Activated T-helper 17 cell treated with anti-CD3 and anti-CD28 coated beads, Interleukin-2, amount 50 U/mL, for 72 hours (primary cell): Measurements from ENCODE around the gene HHLA2. TPM values are rescaled to one million over a fixed set of nuclear protein-coding genes. Genes with fewer than 3 reads are reported as not detected.

Experiments used
- ATAC-seq: fragments of 150-1000 bp; cut with Tn5 transposase; replicated peaks from 2 replicates; pipeline ENCODE4 v1.10.0; 2021; ENCODE audit warnings: mild to moderate bottlenecking, moderate library complexity
- H3K27ac Mint-ChIP-seq: one replicate; pipeline ENCODE4 v1.8.0; 2022; ENCODE audit warnings: mixed read lengths
- H3K27me3 Mint-ChIP-seq: one replicate; pipeline ENCODE4 v1.8.0; 2022; ENCODE audit warnings: mixed read lengths
- H3K36me3 Mint-ChIP-seq: one replicate; pipeline ENCODE4 v1.8.0; 2022; ENCODE audit warnings: low read depth, mild to moderate bottlenecking, mixed read lengths
- H3K4me1 Mint-ChIP-seq: one replicate; pipeline ENCODE4 v1.8.0; 2022; ENCODE audit warnings: mixed read lengths
- H3K4me3 Mint-ChIP-seq: one replicate; pipeline ENCODE4 v1.8.0; 2022; ENCODE audit warnings: mild to moderate bottlenecking, mixed read lengths
- H3K9me3 Mint-ChIP-seq: one replicate; pipeline ENCODE4 v1.8.0; 2022; ENCODE audit warnings: mixed read lengths
- total RNA-seq, 2 donors: library from RNA; stranded (reverse); gene quantifications; one replicate each; pipeline ENCODE4 v1.2.3, GENCODE V29; 2022

The HHLA2 gene
- total RNA-seq, 2 donors from 2014 or later = 1.3 to 2.0 TPM

GRCh38 chr3:108403686-108404345, 107.5 kb downstream of the HHLA2 start:
- Mint-ChIP-seq H3K4me1 (no peaks in the 10 kb centered on the region), H3K4me3 (no peak overlapping the region), H3K9me3 (peaks cover 3% of the 10 kb centered on the region), H3K36me3 (no peaks in the 10 kb centered on the region), H3K27ac (no peak overlapping the region), H3K27me3 (no peaks in the 10 kb centered on the region)
- ATAC-seq = no peak

- no peak for ATAC-seq
- peaks cover 3% of the 10 kb centered on the region for H3K9me3 Mint-ChIP-seq
- no peak overlapping the region for H3K4me3 Mint-ChIP-seq
- H3K36me3 Mint-ChIP-seq = no peaks in the 10 kb centered on the region
- no peaks in the 10 kb centered on the region for H3K27me3 Mint-ChIP-seq
- no peak overlapping the region for H3K27ac Mint-ChIP-seq
- H3K4me1 Mint-ChIP-seq = no peaks in the 10 kb centered on the region
These were observed 108.0 kb downstream of the HHLA2 start for GRCh38 chr3:108404368-108404767.

- H3K36me3 Mint-ChIP-seq = no peaks in the 10 kb centered on the region
- H3K27me3 Mint-ChIP-seq = no peaks in the 10 kb centered on the region
- ATAC-seq = no peak
- H3K4me3 Mint-ChIP-seq = no peak overlapping the region
- no peak overlapping the region for H3K27ac Mint-ChIP-seq
- H3K9me3 Mint-ChIP-seq = no peaks in the 10 kb centered on the region
- no peaks in the 10 kb centered on the region for H3K4me1 Mint-ChIP-seq
These were observed 109.8 kb downstream of the HHLA2 start for GRCh38 chr3:108406063-108406660.

- no peaks in the 10 kb centered on the region for H3K36me3 Mint-ChIP-seq
- H3K27ac Mint-ChIP-seq = no peak overlapping the region
- no peaks in the 10 kb centered on the region for H3K27me3 Mint-ChIP-seq
- H3K9me3 Mint-ChIP-seq = no peaks in the 10 kb centered on the region
- no peaks in the 10 kb centered on the region for H3K4me1 Mint-ChIP-seq
- H3K4me3 Mint-ChIP-seq = no peak overlapping the region
- peak; percentile 85 for ATAC-seq
These were observed 110.4 kb downstream of the HHLA2 start for GRCh38 chr3:108406661-108407206.

GRCh38 chr3:108407886-108408285, 111.5 kb downstream of the HHLA2 start:
- Mint-ChIP-seq H3K4me3 (no peak overlapping the region), H3K27ac (no peak overlapping the region), H3K4me1 (no peaks in the 10 kb centered on the region), H3K27me3 (peaks cover 1% of the 10 kb centered on the region), H3K36me3 (no peaks in the 10 kb centered on the region), H3K9me3 (no peaks in the 10 kb centered on the region)
- no peak for ATAC-seq

- Mint-ChIP-seq H3K9me3 (no peaks in the 10 kb centered on the region), H3K27ac (no peak overlapping the region), H3K36me3 (no peaks in the 10 kb centered on the region), H3K4me1 (no peaks in the 10 kb centered on the region), H3K27me3 (peaks cover 4% of the 10 kb centered on the region), H3K4me3 (no peak overlapping the region)
- no peak for ATAC-seq
These were observed 112.8 kb downstream of the HHLA2 start for GRCh38 chr3:108408883-108409799.

- H3K27me3 Mint-ChIP-seq = peaks cover 4% of the 10 kb centered on the region
- H3K27ac Mint-ChIP-seq = no peak overlapping the region
- no peak for ATAC-seq
- no peak overlapping the region for H3K4me3 Mint-ChIP-seq
- H3K4me1 Mint-ChIP-seq = no peaks in the 10 kb centered on the region
- H3K9me3 Mint-ChIP-seq = no peaks in the 10 kb centered on the region
- H3K36me3 Mint-ChIP-seq = no peaks in the 10 kb centered on the region
These were observed 113.4 kb downstream of the HHLA2 start for GRCh38 chr3:108409800-108410178.

GRCh38 chr3:108410531-108410984, 114.2 kb downstream of the HHLA2 start:
- Mint-ChIP-seq H3K27me3 (peaks cover 4% of the 10 kb centered on the region), H3K36me3 (no peaks in the 10 kb centered on the region)

GRCh38 chr3:108412121-108412750, 115.9 kb downstream of the HHLA2 start:
- ATAC-seq = no peak
- Mint-ChIP-seq H3K4me1 (no peaks in the 10 kb centered on the region), H3K27ac (no peak overlapping the region), H3K4me3 (no peak overlapping the region), H3K9me3 (no peaks in the 10 kb centered on the region), H3K36me3 (no peaks in the 10 kb centered on the region), H3K27me3 (peaks cover 4% of the 10 kb centered on the region)

More at GRCh38 chr3:108410531-108410984, 114.2 kb downstream of the HHLA2 start:
- no peak for ATAC-seq
- H3K4me3 Mint-ChIP-seq = no peak overlapping the region
- H3K27ac Mint-ChIP-seq = no peak overlapping the region
- H3K9me3 Mint-ChIP-seq = no peaks in the 10 kb centered on the region
- no peaks in the 10 kb centered on the region for H3K4me1 Mint-ChIP-seq

- no peaks in the 10 kb centered on the region for H3K9me3 Mint-ChIP-seq
- no peak overlapping the region for H3K4me3 Mint-ChIP-seq
- no peaks in the 10 kb centered on the region for H3K36me3 Mint-ChIP-seq
- no peak overlapping the region for H3K27ac Mint-ChIP-seq
- ATAC-seq = no peak
- peaks cover 4% of the 10 kb centered on the region for H3K27me3 Mint-ChIP-seq
- no peaks in the 10 kb centered on the region for H3K4me1 Mint-ChIP-seq
These were observed 117.7 kb downstream of the HHLA2 start for GRCh38 chr3:108414007-108414406.

- Mint-ChIP-seq H3K36me3 (no peaks in the 10 kb centered on the region), H3K4me1 (no peaks in the 10 kb centered on the region), H3K9me3 (no peaks in the 10 kb centered on the region), H3K4me3 (no peak overlapping the region), H3K27ac (no peak overlapping the region), H3K27me3 (peaks cover 4% of the 10 kb centered on the region)
- no peak for ATAC-seq
These were observed 119.3 kb downstream of the HHLA2 start for GRCh38 chr3:108415661-108416060.

GRCh38 chr3:108416111-108416869, 119.9 kb downstream of the HHLA2 start:
- Mint-ChIP-seq H3K36me3 (no peaks in the 10 kb centered on the region), H3K4me1 (no peaks in the 10 kb centered on the region), H3K4me3 (no peak overlapping the region), H3K27ac (peak overlapping the region; percentile 32), H3K9me3 (no peaks in the 10 kb centered on the region), H3K27me3 (peaks cover 4% of the 10 kb centered on the region)
- ATAC-seq = peak; percentile 87

- Mint-ChIP-seq H3K27me3 (peaks cover 3% of the 10 kb centered on the region), H3K27ac (no peak overlapping the region), H3K36me3 (no peaks in the 10 kb centered on the region), H3K9me3 (no peaks in the 10 kb centered on the region), H3K4me1 (no peaks in the 10 kb centered on the region), H3K4me3 (no peak overlapping the region)
- peak; percentile 55 for ATAC-seq
These were observed 124.6 kb downstream of the HHLA2 start for GRCh38 chr3:108420926-108421325.
